GM19452 (cell line): ENCODE measurements around the gene MRPL18.
"Not testable (repeated sequence)": the region's sequence is repeated elsewhere in the genome, so short reads cannot be mapped to it uniquely, and the experiment has no call there.

ENCODE experiments used
- ATAC-seq: cut with Tn5 transposase; IDR thresholded peaks from one replicate; pipeline ENCODE4 v1.9.1; 2021; ENCODE audit not compliant: unreplicated experiment

MRPL18 gene

GRCh38 chr6:159772196-159772595 is 18.1 kb upstream of the MRPL18 start:
- ATAC-seq: no peak

- ATAC-seq: no peak
Observed at GRCh38 chr6:159777240-159777904, 12.9 kb upstream of the MRPL18 start.

- no peak for ATAC-seq
Observed at GRCh38 chr6:159778131-159778530, 12.1 kb upstream of the MRPL18 start.

GRCh38 chr6:159778542-159779103 is 11.6 kb upstream of the MRPL18 start:
- ATAC-seq: no peak

GRCh38 chr6:159788276-159788675 is 2.0 kb upstream of the MRPL18 start:
- ATAC-seq: no peak

GRCh38 chr6:159788753-159789376 is 1.4 kb upstream of the MRPL18 start:
- ATAC-seq: peak; percentile 0

- ATAC-seq: peak; percentile 64
Observed at GRCh38 chr6:159789377-159790148, 704 bp upstream of the MRPL18 start, which contains the start of gene TCP1. TSS of gene TCP1 (minus strand) at chr6:159789602. CDS start at chr6:159789468, 134 bp downstream.

- no peak for ATAC-seq
Observed at GRCh38 chr6:159790956-159791598, 810 bp downstream of the MRPL18 start.

GRCh38 chr6:159794976-159795375 is 4.7 kb downstream of the MRPL18 start:
- not testable (repeated sequence) for ATAC-seq

- no peak for ATAC-seq
Observed at GRCh38 chr6:159797554-159797953, 7.3 kb downstream of the MRPL18 start.

- no peak for ATAC-seq
Observed at GRCh38 chr6:159800141-159800865, 10.0 kb downstream of the MRPL18 start, which contains the start of gene PNLDC1. TSS of gene PNLDC1 (plus strand) at chr6:159800276. CDS start at chr6:159800308, 32 bp downstream.

GRCh38 chr6:159801935-159802334 is 11.7 kb downstream of the MRPL18 start:
- no peak for ATAC-seq

- ATAC-seq: no peak
Observed at GRCh38 chr6:159804504-159804903, 14.2 kb downstream of the MRPL18 start.

- ATAC-seq: no peak
Observed at GRCh38 chr6:159805440-159806020, 15.3 kb downstream of the MRPL18 start.

- no peak for ATAC-seq
Observed at GRCh38 chr6:159806021-159806458, 15.8 kb downstream of the MRPL18 start.

GRCh38 chr6:159807150-159807858 is 17.0 kb downstream of the MRPL18 start:
- no peak for ATAC-seq

GRCh38 chr6:159808647-159809046 is 18.4 kb downstream of the MRPL18 start:
- ATAC-seq: no peak

- peak; percentile 73 for ATAC-seq
Observed at GRCh38 chr6:159809149-159809548, 18.9 kb downstream of the MRPL18 start.

GRCh38 chr6:159813781-159814180 is 23.5 kb downstream of the MRPL18 start:
- ATAC-seq: no peak
